Measurements from ENCODE around the gene DLG2. TPM values are rescaled to one million over a fixed set of nuclear protein-coding genes. Genes with fewer than 3 reads are reported as not detected.

Gene DLG2
- total and polyA plus RNA-seq, 2 of the 8 experiments (the other 6 are each of a cell fraction or from before 2014, with no cell fraction given): 1.7 to 14.3 TPM

DNA sequence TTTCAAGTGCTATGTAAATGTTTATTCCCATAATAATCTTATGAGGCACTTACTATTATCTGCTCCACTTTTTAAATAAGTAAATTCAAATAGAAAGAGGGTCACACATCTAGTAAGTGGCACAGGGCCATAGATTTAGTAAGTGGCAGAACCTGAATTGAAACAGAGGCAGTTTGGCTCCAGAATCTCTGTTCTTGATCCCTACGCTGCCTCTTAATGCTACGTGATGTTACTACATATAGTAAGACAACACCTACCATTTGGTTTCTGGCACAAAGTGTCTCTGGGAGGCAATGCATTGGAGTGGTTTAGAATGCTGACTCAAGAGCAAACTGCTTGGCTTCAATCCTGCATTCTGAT is 1018.3 kb downstream of the DLG2 start:
- POLR2A ChIA-PET (ENCODE audit: partially characterized antibody): no interaction called here
- no peaks in the 10 kb centered on the region; a peak in 1 of 4 replicates for H3K9me3 ChIP-seq (ENCODE audit: insufficient read depth in 2 of 2, low read depth in 1 of 2, low read length in 1 of 2)
- no peaks in the 10 kb centered on the region for H3K27me3 ChIP-seq (replicated peaks in 1 of 4; ENCODE audit: control insufficient read depth in 3 of 4, extremely low read depth in 1 of 4, insufficient read depth in 3 of 4, low read length in 3 of 4)
- H2BK120ac ChIP-seq (replicated peaks; ENCODE audit: low read depth, low read length): no peak overlapping the region
- DNase-seq (ENCODE audit: low read depth in 1 of 2, low spot score in 2 of 2) (no peak), FAIRE-seq (no peak)
- H2BK5ac ChIP-seq (ENCODE audit: low read depth, low read length): no peak overlapping the region
- H4K5ac ChIP-seq (ENCODE audit: insufficient read length, low read depth, low read length): no peak overlapping the region
- H3K27ac ChIP-seq (ENCODE audit: low read depth, low read length): no peak overlapping the region
- no peak overlapping the region for H3K4ac ChIP-seq (replicated peaks; ENCODE audit: insufficient read length, low read depth, low read length)
- no peak overlapping the region for H3K18ac ChIP-seq (ENCODE audit: extremely low read depth, low read length)
- WGBS, 2 experiments (ENCODE audit: extremely low coverage in 1 of 2, insufficient coverage in 1 of 2, insufficient read length in 1 of 2, insufficient replicate concordance in 2 of 2, low coverage in 1 of 2, low lambda C conversion rate in 2 of 2, missing lambda C conversion rate in 1 of 2): 91% methylated on average over 2 of the region's 2 CpGs; no CpG with 5 or more reads in 1 of the 2 experiments
- H3K4me2 ChIP-seq (ENCODE audit: insufficient read depth in 1 of 2, low read depth in 2 of 2, low read length in 2 of 2): no peak overlapping the region
- H4K91ac ChIP-seq (replicated peaks; ENCODE audit: insufficient read length, low read length): no peak overlapping the region
- H2BK20ac ChIP-seq (ENCODE audit: low read length): no peak overlapping the region
- H3K79me1 ChIP-seq (ENCODE audit: low read depth, low read length): no peaks in the 10 kb centered on the region
- H2AFZ ChIP-seq (ENCODE audit: low read length): no peak overlapping the region
- no peak overlapping the region for H2BK12ac ChIP-seq (ENCODE audit: low read depth, low read length)
- H2BK15ac ChIP-seq (ENCODE audit: low read length): no peak overlapping the region
- H3K36me3 ChIP-seq (ENCODE audit: control insufficient read depth in 2 of 4, insufficient read depth in 4 of 4, low read length in 3 of 4): no peaks in the 10 kb centered on the region; a peak in 1 of 8 replicates
- H3K9ac ChIP-seq (replicated peaks in 1 of 4; ENCODE audit: extremely low read depth in 1 of 4, low read depth in 3 of 4, low read length in 3 of 4): no peak overlapping the region
- CTCF ChIA-PET (ENCODE audit: partially characterized antibody): interaction anchor here (0.7 kb wide), 1 partner anchor 1540 kb away, joined by 3 read pairs; no protein-coding TSS in a partner anchor
- H3K79me2 ChIP-seq (ENCODE audit: control insufficient read depth in 1 of 2, insufficient read depth in 2 of 2, low read length in 2 of 2): no peaks in the 10 kb centered on the region
- no peak overlapping the region for H3K4me3 ChIP-seq (ENCODE audit: extremely low read depth in 1 of 4, insufficient read depth in 2 of 4, low read depth in 3 of 4, low read length in 4 of 4)
- H2AK5ac ChIP-seq (ENCODE audit: low read depth, low read length): no peak overlapping the region
- H3K4me1 ChIP-seq (replicated peaks in 1 of 4; ENCODE audit: control insufficient read depth in 3 of 4, insufficient read depth in 4 of 4, low read length in 3 of 4): no peaks in the 10 kb centered on the region
- H4K8ac ChIP-seq (ENCODE audit: extremely low read depth, insufficient read depth, low read length): no peak overlapping the region
- no peaks in the 10 kb centered on the region for H4K20me1 ChIP-seq (replicated peaks in 1 of 2; ENCODE audit: control insufficient read depth in 1 of 2, insufficient read depth in 2 of 2, low read length in 2 of 2)
- H3K56ac ChIP-seq (replicated peaks; ENCODE audit: insufficient read length, low read depth, low read length): no peak overlapping the region
- H3K14ac ChIP-seq (ENCODE audit: insufficient read length): no peak overlapping the region
- no peaks in the 10 kb centered on the region for H3K23me2 ChIP-seq (ENCODE audit: low read depth, low read length)
- no peak overlapping the region for H3K23ac ChIP-seq (ENCODE audit: insufficient read length)
- no peak for TF ChIP-seq RNF2 (IDR thresholded peaks at IDR 0.05; ENCODE audit: borderline replicate concordance, low read depth, low read length, missing control alignments, poor library complexity, severe bottlenecking)
- TF ChIP-seq RXRA (IDR thresholded peaks at IDR 0.05; ENCODE audit: insufficient read depth, low read depth, low read length): no peak
- TF ChIP-seq SP4 (IDR thresholded peaks at IDR 0.05; ENCODE audit: low read length): no peak
- no peak for TF ChIP-seq HDAC6 (IDR thresholded peaks at IDR 0.05; ENCODE audit: low read depth, low read length)
- TF ChIP-seq BCL11A (IDR thresholded peaks at IDR 0.05; ENCODE audit: low read depth in 2 of 2, low read length in 2 of 2): no peak
- no peak for TF ChIP-seq SUZ12 (IDR thresholded peaks at IDR 0.05; ENCODE audit: low read length)
- no peak for TF ChIP-seq JUN (IDR thresholded peaks at IDR 0.05; ENCODE audit: low read depth, low read length)
- no peak for TF ChIP-seq SIN3A (conservative IDR thresholded peaks at IDR 0.05 in 1 of 2, IDR thresholded peaks at IDR 0.05 in 1 of 2; ENCODE audit: low read depth in 1 of 2, low read length in 2 of 2)
- TF ChIP-seq CBX8 (IDR thresholded peaks at IDR 0.05; ENCODE audit: borderline replicate concordance, low read depth, low read length): no peak
- no peak for TF ChIP-seq GTF2F1 (IDR thresholded peaks at IDR 0.05; ENCODE audit: borderline replicate concordance, low read depth, low read length)
- TF ChIP-seq CHD1 (IDR thresholded peaks at IDR 0.05; ENCODE audit: low read depth, low read length): no peak
- no peak for TF ChIP-seq CEBPB (IDR thresholded peaks at IDR 0.05; ENCODE audit: low read depth, low read length)
- no peak for TF ChIP-seq FOSL1 (IDR thresholded peaks at IDR 0.05; ENCODE audit: insufficient read depth, low read depth, low read length)
- TF ChIP-seq KDM5A (IDR thresholded peaks at IDR 0.05; ENCODE audit: low read length): no peak
- no peak for TF ChIP-seq SP2 (IDR thresholded peaks at IDR 0.05; ENCODE audit: low read length)
